ENCODE measurements around the gene CHAF1A.

CHAF1A gene

DNA sequence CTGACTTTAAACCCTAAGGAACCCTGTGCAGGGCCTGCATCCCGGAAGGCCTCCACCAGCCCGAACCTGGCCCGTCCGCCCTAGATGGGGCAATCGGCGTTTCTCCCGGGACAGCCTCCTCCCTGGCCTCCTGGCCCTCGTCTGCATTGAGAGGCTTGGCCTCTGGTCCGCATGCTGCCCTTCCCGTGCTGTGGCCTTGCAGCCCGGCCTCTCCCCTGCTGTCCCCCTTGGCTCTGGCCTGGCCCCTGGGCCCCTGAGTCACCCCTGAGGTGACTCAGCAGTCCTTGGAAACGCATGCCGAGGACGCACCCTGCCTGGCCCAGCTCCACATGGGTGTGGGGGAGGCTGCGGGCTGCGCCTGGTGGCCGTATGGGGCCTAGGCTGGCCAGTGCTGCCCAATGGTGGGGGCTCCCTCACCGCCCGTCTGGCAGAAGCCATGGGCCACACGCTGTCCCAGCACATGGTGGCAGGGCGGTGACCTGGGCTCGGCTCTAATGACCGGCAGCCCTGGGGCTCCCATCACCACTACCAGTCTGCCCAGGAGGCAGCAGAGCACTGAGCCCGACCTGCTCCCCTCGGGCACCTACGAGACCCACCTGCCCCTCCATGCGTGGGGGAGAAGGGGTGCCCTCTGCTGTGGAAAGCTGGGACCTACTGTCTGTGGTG is 27.8 kb upstream of the CHAF1A start:
- no peak for TF ChIP-seq POLR2A (IDR thresholded peaks at IDR 0.05; ENCODE audit: low read depth, low read length)
- TF ChIP-seq POLR2AphosphoS5 (IDR thresholded peaks at IDR 0.05; ENCODE audit: low read depth, low read length), result no peak
- TF ChIP-seq TAF1 (IDR thresholded peaks at IDR 0.05; ENCODE audit: borderline replicate concordance, low read depth, low read length), result no peak
- FAIRE-seq (peak; percentile 24), DNase-seq (ENCODE audit: insufficient read length) (no peak)

DNA sequence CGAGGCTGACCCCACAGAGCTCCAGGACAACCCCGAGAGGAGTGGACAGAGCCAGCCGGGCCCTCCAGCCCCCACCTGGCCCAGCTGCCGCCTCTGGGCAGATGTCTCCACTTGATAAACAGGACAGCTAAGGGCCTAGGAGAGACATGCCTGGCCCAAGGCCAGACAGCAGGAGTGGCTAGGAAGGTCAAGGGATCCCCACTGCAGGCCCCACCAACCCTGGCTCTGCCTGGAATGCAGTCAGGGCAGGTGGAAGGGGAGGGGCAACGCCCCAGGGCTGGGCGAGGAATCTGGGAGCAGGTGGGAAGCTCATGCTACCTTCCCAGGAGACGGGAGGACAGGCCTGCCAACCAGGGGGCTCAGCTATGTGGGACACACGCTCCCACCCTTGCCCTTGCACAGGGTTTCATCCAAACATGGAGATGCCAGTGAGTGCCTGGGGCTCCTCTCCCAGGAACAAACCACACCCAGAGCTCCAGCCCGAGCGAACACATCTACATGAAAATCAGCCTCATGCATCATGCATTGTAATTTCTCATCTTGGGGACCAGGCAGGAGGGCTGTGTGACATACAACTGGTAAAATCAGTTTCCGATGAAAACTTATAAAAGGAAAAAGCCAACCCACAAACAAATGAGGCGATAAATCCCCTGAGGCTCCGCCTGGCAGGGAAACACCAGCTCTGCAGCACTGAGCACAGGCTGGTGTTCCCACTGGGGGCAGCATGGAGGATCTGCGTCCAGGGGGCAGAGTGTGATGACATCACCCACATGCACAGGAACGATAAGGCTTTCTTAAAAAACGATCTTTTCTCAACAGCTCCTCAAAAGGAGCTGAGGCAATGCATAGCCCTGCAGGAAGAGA is 27.0 kb upstream of the CHAF1A start:
- DNase-seq (ENCODE audit: insufficient read length) (no peak), FAIRE-seq (peak; percentile 93)
- TF ChIP-seq POLR2A (IDR thresholded peaks at IDR 0.05; ENCODE audit: low read depth, low read length) (0 out of 2 replicates have a peak, but pooled peaks have one; percentile 35), TAF1 (IDR thresholded peaks at IDR 0.05; ENCODE audit: borderline replicate concordance, low read depth, low read length) (no peak)

DNA sequence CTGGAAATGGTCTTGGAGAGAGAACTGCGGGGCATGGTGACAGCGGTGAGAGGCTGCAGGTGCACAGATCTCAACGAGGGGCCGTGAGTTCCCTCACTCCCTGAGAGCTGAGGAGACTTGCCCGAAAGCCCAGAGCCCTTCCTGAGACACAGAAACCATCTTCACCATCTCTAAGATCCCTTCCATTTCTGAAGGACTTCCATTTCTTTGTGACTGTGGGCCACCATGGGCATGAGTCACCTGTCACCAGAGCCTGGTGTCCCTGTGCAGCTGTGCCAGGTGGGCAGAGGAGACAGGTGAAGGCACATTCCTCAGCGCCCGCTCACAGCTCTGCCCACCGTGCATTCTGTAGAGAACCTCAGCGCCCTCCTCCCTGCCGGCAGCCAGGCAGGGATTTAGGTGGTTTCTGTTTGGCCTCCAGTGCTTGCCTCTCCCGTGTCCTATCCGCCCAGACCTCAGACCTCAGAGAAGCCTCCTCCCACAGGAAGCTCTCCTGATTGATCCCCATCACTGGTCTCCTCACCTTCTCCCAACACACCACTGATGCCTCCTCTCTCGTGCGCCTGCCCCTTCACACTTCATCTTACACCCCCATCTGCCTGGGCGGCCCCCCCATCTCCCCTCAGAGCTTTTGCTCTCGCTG is 26.3 kb upstream of the CHAF1A start:
- FAIRE-seq, result no peak

DNA sequence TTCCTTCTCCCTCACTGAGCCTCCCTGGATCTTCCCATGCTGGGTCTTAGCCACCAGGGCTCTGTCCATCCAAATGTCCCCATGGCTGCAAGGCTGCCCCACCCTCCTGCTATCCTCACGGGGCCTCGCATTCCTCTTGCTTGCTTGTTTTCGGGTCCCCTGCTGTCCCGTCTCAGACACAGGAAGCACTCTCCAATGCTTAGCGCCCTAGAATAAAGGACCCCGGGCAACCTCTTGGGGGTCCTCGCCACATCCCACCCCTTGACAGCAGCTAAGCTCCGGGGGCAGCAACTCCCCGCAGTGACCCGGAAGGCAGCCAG is 25.8 kb upstream of the CHAF1A start:
- FAIRE-seq (no peak), DNase-seq (ENCODE audit: insufficient read length) (no peak)

More for the DNA sequence above, 26.3 kb upstream of the CHAF1A start:
- no peak for TF ChIP-seq TAF1 (IDR thresholded peaks at IDR 0.05; ENCODE audit: borderline replicate concordance, low read depth, low read length)
- no peak for TF ChIP-seq POLR2AphosphoS5 (IDR thresholded peaks at IDR 0.05; ENCODE audit: low read depth, low read length)
- no peak for TF ChIP-seq POLR2A (IDR thresholded peaks at IDR 0.05; ENCODE audit: low read depth, low read length)
- DNase-seq (ENCODE audit: insufficient read length), result no peak

DNA sequence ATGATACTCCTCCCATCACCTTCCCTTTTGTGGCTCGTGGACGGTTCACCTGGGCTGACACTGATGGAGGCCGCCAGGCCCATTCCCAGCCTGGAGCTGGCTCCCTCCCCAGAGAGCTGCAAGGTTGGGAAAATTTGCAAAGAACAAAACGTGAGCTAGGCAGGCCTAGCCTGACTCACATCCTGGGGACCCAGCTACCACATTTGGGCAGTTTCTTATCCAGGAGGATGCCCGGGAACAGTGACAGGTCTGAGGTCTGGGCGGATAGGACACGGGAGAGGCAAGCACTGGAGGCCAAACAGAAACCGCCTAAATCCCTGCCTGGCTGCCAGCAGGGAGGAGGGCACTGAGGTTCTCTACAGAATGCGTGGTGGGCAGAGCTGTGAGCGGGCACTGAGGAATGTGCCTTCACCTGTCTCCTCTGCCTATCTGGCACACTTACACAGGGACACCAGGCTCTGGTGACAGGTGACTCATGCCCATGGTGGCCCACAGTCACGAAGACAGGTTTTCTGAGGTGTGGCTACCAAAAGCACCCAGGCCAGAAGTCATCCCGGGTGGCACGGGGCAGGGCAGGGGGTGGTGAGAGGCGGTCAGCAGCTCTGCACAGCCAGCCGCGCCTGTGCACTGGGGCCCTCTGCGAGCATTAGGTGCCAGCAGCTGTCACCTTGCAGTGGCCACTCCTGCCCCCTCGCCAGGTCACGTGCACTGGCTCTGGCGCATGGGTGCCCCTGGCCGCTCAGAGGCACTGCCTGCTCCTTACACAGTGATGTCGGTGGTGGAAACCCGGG is 25.3 kb upstream of the CHAF1A start:
- FAIRE-seq, result no peak
- no peak for DNase-seq (ENCODE audit: insufficient read length)

More for the DNA sequence above, 25.8 kb upstream of the CHAF1A start:
- TF ChIP-seq POLR2AphosphoS5 (IDR thresholded peaks at IDR 0.05; ENCODE audit: low read depth, low read length) (no peak), POLR2A (IDR thresholded peaks at IDR 0.05; ENCODE audit: low read depth, low read length) (no peak), TAF1 (IDR thresholded peaks at IDR 0.05; ENCODE audit: borderline replicate concordance, low read depth, low read length) (no peak)

GRCh38 chr19:4378886-4379285 is 23.6 kb upstream of the CHAF1A start:
- FAIRE-seq (no peak), DNase-seq (ENCODE audit: insufficient read length) (no peak)
- TF ChIP-seq POLR2A (IDR thresholded peaks at IDR 0.05; ENCODE audit: low read depth, low read length) (no peak), TAF1 (IDR thresholded peaks at IDR 0.05; ENCODE audit: borderline replicate concordance, low read depth, low read length) (no peak), POLR2AphosphoS5 (IDR thresholded peaks at IDR 0.05; ENCODE audit: low read depth, low read length) (no peak)

More for the DNA sequence above, 25.3 kb upstream of the CHAF1A start:
- no peak for TF ChIP-seq TAF1 (IDR thresholded peaks at IDR 0.05; ENCODE audit: borderline replicate concordance, low read depth, low read length)
- TF ChIP-seq POLR2AphosphoS5 (IDR thresholded peaks at IDR 0.05; ENCODE audit: low read depth, low read length), result no peak
- TF ChIP-seq POLR2A (IDR thresholded peaks at IDR 0.05; ENCODE audit: low read depth, low read length), result no peak

GRCh38 chr19:4379383-4380253 is 22.8 kb upstream of the CHAF1A start:
- TF ChIP-seq TAF1 (IDR thresholded peaks at IDR 0.05; ENCODE audit: borderline replicate concordance, low read depth, low read length), result 0 out of 2 replicates have a peak, but pooled peaks have one; percentile 21
- peak; percentile 36; the same call in 1 of the 2 replicates for TF ChIP-seq POLR2AphosphoS5 (IDR thresholded peaks at IDR 0.05; ENCODE audit: low read depth, low read length)
- TF ChIP-seq POLR2A (IDR thresholded peaks at IDR 0.05; ENCODE audit: low read depth, low read length), result peak; percentile 51
- DNase-seq (ENCODE audit: insufficient read length) (no peak), FAIRE-seq (peak; percentile 87)

- FAIRE-seq (peak; percentile 67), DNase-seq (ENCODE audit: insufficient read length) (no peak)
- TF ChIP-seq TAF1 (IDR thresholded peaks at IDR 0.05; ENCODE audit: borderline replicate concordance, low read depth, low read length) (no peak), POLR2AphosphoS5 (IDR thresholded peaks at IDR 0.05; ENCODE audit: low read depth, low read length) (no peak), POLR2A (IDR thresholded peaks at IDR 0.05; ENCODE audit: low read depth, low read length) (no peak)
Measured at GRCh38 chr19:4380254-4380727, 22.1 kb upstream of the CHAF1A start.

DNA sequence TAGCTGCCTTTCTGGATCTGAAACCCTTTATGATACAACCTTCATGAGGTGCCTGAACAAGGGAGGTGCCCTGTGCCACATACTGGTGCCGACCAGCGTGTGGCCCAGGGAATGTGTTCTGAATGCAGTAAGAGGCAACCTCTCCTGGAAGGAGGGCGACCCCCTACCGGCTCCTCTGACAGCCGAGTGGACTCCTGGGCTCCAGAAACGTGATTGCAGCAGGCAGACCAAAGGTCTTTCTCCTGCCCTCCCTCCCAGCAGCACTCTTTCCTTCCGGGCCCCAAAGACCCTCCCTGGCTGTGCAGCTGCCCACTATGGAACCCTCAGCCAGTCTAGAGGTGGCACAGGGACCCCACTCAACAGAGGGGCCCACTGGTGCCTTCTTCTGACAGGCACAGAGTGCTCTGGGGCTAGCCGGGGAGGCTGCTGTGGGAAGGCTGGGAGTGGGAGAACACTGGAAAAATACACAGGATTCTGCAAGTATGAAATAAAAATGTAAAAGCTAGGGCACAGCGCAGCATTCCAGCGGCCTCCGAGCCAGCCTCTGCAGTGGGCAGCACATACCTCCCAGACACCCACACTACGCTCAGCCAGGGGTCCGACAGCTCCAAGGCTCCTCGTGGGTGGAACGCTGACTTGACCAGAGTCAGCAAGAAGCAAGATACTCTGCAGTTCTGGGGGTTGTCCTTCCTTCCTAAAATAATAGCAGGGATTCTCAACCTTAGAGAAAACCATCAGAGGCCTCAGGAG is 17.0 kb upstream of the CHAF1A start:
- DNase-seq (ENCODE audit: insufficient read length) (no peak), FAIRE-seq (no peak)
- TF ChIP-seq POLR2AphosphoS5 (IDR thresholded peaks at IDR 0.05; ENCODE audit: low read depth, low read length) (no peak; the same call in 1 of the 2 replicates), TAF1 (IDR thresholded peaks at IDR 0.05; ENCODE audit: borderline replicate concordance, low read depth, low read length) (no peak), POLR2A (IDR thresholded peaks at IDR 0.05; ENCODE audit: low read depth, low read length) (no peak)

Data from GM12892 (cell line).